PC-9 (cell line): ENCODE measurements around the gene ZNRF1.

Experiments
- CTCF ChIP-seq: fragments of 200-600 bp; sonication (generic); conservative IDR thresholded peaks from 2 replicates; pipeline ENCODE4 v1.6.1; 2017; ENCODE audit warnings: mixed run types, antibody characterized with exemption, mild to moderate bottlenecking, moderate library complexity
- EZH2 ChIP-seq: fragments of 200-600 bp; sonication (generic); IDR thresholded peaks from 2 replicates; pipeline ENCODE4 v1.8.0; 2017; ENCODE audit warnings: antibody characterized with exemption, low read depth

GRCh38 chr16:75028544-75029135 is 29.8 kb downstream of the ZNRF1 start:
- TF ChIP-seq CTCF (no peak), EZH2 (no peak)
